Transverse colon (tissue), 3 donors: ENCODE measurements around the gene WDFY3.

Source experiments
- CTCF ChIP-seq, 5 experiments: fragments of 200-600 bp in 3 of 5; fragments of 450-650 bp in 2 of 5; sonication (generic) in 3 of 5; IDR thresholded peaks; 1 replicate in 2 of 5; 2 replicates in 3 of 5; pipeline ENCODE4 v1.5.1; 2016 to 2017; ENCODE audit warnings: antibody characterized with exemption in 5 of 5, inconsistent platforms in 3 of 5, mild to moderate bottlenecking in 2 of 5, moderate library complexity in 1 of 5
- POLR2A ChIP-seq: fragments of 450-650 bp; IDR thresholded peaks from one replicate; pipeline ENCODE4 v1.6.1; 2016; ENCODE audit warnings: antibody characterized with exemption, mild to moderate bottlenecking, moderate library complexity

GRCh38 chr4:84753321-84753972, 213.0 kb downstream of the WDFY3 start:
- TF ChIP-seq POLR2A (no peak), CTCF (IDR thresholded peaks at IDR 0.05) (no peak)
